Activated naive CD8-positive, alpha-beta T cell treated with anti-CD3 and anti-CD28 coated beads, Interleukin-2, amount 50 U/mL, for 24 hours (primary cell): ENCODE data around the gene CCDC12.
"Not testable (repeated sequence)": the region's sequence is repeated elsewhere in the genome, so short reads cannot be mapped to it uniquely, and the experiment has no call there.

ENCODE experiments used
- ATAC-seq: fragments of 150-1000 bp; cut with Tn5 transposase; one replicate; pipeline ENCODE4 v1.10.0; 2021
- DNase-seq: peaks from one replicate; pipeline ENCODE4 v3.0.0; 2021
- H3K27ac Mint-ChIP-seq: one replicate; pipeline ENCODE4 v1.8.0; 2021; ENCODE audit warnings: mild to moderate bottlenecking, mixed read lengths
- H3K27me3 Mint-ChIP-seq: one replicate; pipeline ENCODE4 v1.8.0; 2021; ENCODE audit warnings: mixed read lengths
- H3K36me3 Mint-ChIP-seq: one replicate; pipeline ENCODE4 v1.8.0; 2021; ENCODE audit warnings: low read depth, mixed read lengths
- H3K4me1 Mint-ChIP-seq: one replicate; pipeline ENCODE4 v1.8.0; 2021; ENCODE audit warnings: mixed read lengths
- H3K4me3 Mint-ChIP-seq: one replicate; pipeline ENCODE4 v1.8.0; 2021; ENCODE audit warnings: mild to moderate bottlenecking, moderate library complexity, mixed read lengths
- H3K9me3 Mint-ChIP-seq: one replicate; pipeline ENCODE4 v1.8.0; 2021; ENCODE audit warnings: mixed read lengths

CCDC12 gene

DNA sequence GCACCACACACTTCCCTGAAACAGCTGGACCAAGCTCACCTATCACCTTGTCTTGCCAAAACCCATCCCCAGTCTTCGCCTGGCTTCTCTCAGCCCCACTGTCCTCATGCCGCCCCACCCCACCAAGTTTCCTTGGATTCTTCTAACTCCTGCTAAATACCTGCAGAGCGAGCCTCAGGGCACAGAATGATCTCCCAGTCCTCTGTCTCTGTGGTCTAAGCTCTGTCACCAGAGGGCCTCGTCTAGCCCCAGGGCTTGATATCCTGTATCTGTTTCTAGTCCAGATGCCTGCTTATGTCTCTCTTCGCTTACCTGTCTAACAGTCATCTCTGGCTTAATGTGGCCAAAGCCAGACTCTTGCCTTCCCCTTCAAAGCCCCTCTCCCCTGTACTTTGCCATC lies 9.7 kb downstream of the CCDC12 start:
- ATAC-seq = peak; percentile 11
- peaks cover 40% of the 10 kb centered on the region for H3K36me3 Mint-ChIP-seq
- H3K4me3 Mint-ChIP-seq = no peak overlapping the region
- H3K27ac Mint-ChIP-seq = peak overlapping the region; percentile 50
- H3K4me1 Mint-ChIP-seq = peaks cover 82% of the 10 kb centered on the region
- DNase-seq = no peak
- H3K9me3 Mint-ChIP-seq = no peaks in the 10 kb centered on the region
- H3K27me3 Mint-ChIP-seq = no peaks in the 10 kb centered on the region

GRCh38 chr3:46965151-46965550 lies 11.4 kb downstream of the CCDC12 start:
- peaks cover 40% of the 10 kb centered on the region for H3K36me3 Mint-ChIP-seq
- peak overlapping the region; percentile 73 for H3K27ac Mint-ChIP-seq
- no peak for DNase-seq
- H3K4me3 Mint-ChIP-seq = no peak overlapping the region
- ATAC-seq = peak; percentile 64
- H3K9me3 Mint-ChIP-seq = no peaks in the 10 kb centered on the region
- peaks cover 82% of the 10 kb centered on the region for H3K4me1 Mint-ChIP-seq
- no peaks in the 10 kb centered on the region for H3K27me3 Mint-ChIP-seq

DNA sequence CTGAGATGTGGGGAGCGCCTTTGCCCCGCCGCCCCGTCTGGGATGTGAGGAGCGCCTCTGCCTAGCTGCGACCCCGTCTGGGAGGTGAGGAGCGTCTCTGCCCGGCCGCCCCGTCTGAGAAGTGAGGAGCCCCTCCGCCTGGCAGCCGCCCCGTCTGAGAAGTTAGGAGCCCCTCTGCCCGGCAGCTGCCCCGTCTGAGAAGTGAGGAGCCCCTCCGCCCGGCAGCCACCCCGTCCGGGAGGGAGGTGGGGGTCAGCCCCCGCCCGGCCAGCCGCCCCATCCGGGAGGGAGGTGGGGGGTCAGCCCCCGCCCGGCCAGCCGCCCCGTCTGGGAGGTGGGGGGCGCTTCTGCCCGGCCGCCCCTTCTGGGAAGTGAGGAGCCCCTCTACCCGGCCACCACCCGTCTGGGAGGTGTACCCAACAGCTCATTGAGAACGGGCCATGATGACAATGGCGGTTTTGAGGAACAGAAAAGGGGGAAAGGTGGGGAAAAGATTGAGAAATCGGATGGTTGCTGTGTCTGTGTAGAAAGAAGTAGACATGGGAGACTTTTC lies 12.4 kb downstream of the CCDC12 start:
- DNase-seq, ATAC-seq, H3K27ac Mint-ChIP-seq, H3K27me3 Mint-ChIP-seq, H3K9me3 Mint-ChIP-seq, H3K4me3 Mint-ChIP-seq: not testable (repeated sequence)
- Mint-ChIP-seq H3K4me1 (peaks cover 82% of the 10 kb centered on the region), H3K36me3 (peaks cover 32% of the 10 kb centered on the region)

GRCh38 chr3:46962990-46963389 lies 13.6 kb downstream of the CCDC12 start:
- peaks cover 37% of the 10 kb centered on the region for H3K36me3 Mint-ChIP-seq
- ATAC-seq = no peak

GRCh38 chr3:46962427-46962826 lies 14.1 kb downstream of the CCDC12 start:
- peaks cover 82% of the 10 kb centered on the region for H3K4me1 Mint-ChIP-seq
- peaks cover 39% of the 10 kb centered on the region for H3K36me3 Mint-ChIP-seq
- peak overlapping the region; percentile 7 for H3K27ac Mint-ChIP-seq
- ATAC-seq (no peak), DNase-seq (no peak)
- H3K27me3 Mint-ChIP-seq = no peaks in the 10 kb centered on the region
- no peak overlapping the region for H3K4me3 Mint-ChIP-seq
- H3K9me3 Mint-ChIP-seq = no peaks in the 10 kb centered on the region

More at GRCh38 chr3:46962990-46963389, 13.6 kb downstream of the CCDC12 start:
- Mint-ChIP-seq H3K4me1 (peaks cover 82% of the 10 kb centered on the region), H3K27ac (peak overlapping the region; percentile 7), H3K9me3 (no peaks in the 10 kb centered on the region), H3K27me3 (no peaks in the 10 kb centered on the region), H3K4me3 (no peak overlapping the region)
- no peak for DNase-seq

GRCh38 chr3:46960835-46961234 lies 15.7 kb downstream of the CCDC12 start:
- Mint-ChIP-seq H3K27ac (peak overlapping the region; percentile 97), H3K4me3 (no peak overlapping the region), H3K4me1 (peaks cover 82% of the 10 kb centered on the region), H3K9me3 (no peaks in the 10 kb centered on the region), H3K27me3 (no peaks in the 10 kb centered on the region), H3K36me3 (peaks cover 32% of the 10 kb centered on the region)
- ATAC-seq (no peak), DNase-seq (no peak)

DNA sequence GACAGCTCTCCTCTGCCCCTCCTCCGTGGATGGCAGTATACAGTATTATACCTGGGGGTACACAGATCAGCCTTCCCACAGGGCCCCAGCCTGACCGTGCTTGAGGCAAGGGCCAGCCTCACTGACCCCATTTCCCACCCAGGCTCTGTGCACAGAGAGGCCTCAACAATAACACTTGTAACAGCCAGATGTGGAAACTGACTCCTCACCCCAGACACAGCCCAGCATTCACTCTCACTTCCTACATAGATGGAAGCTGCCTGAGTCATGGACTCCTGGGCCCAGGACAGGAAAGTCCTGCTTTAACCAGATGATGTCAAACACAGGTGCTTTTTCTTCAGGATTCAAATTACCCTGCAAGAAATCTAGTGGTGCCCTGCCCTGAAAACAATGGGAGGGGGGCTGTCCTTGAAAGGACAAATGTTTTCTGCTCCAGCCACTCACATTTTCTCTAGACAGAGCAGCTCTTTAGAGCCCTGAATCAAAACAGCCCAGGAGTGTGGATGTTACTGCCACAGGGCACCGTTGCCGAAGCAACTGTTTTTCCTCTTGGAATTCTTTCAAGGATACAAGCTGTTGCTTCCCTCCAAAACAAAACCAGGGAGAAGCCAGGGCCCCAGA lies 16.4 kb downstream of the CCDC12 start:
- H3K27ac Mint-ChIP-seq = peak overlapping the region; percentile 97
- peaks cover 82% of the 10 kb centered on the region for H3K4me1 Mint-ChIP-seq
- no peaks in the 10 kb centered on the region for H3K9me3 Mint-ChIP-seq
- DNase-seq (no peak), ATAC-seq (peak; percentile 14)
- H3K4me3 Mint-ChIP-seq = peak overlapping the region; percentile 60
- no peaks in the 10 kb centered on the region for H3K27me3 Mint-ChIP-seq
- peaks cover 31% of the 10 kb centered on the region for H3K36me3 Mint-ChIP-seq

DNA sequence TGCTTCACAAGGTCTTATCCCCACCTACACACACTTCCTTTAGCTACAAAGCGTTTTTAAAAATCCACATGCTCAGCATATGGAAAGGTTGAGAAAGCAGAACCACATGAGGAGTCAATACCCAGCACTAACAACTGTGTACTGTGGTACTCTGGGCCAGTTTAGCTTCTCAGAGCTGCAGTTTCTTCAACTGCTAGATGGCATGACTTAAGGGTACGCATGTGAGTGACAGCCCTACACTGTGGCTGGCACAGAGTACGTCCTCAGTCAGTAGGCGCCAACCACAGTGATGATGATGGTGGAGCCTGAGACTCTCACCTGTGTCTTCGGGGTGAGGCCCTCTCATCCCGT lies 17.4 kb downstream of the CCDC12 start:
- Mint-ChIP-seq H3K36me3 (peaks cover 36% of the 10 kb centered on the region), H3K4me3 (peak overlapping the region; percentile 60), H3K4me1 (peaks cover 89% of the 10 kb centered on the region), H3K27me3 (no peaks in the 10 kb centered on the region), H3K27ac (peak overlapping the region; percentile 97), H3K9me3 (no peaks in the 10 kb centered on the region)
- DNase-seq (peak; percentile 60), ATAC-seq (peak; percentile 97)

- Mint-ChIP-seq H3K27me3 (no peaks in the 10 kb centered on the region), H3K4me3 (peak overlapping the region; percentile 60), H3K9me3 (no peaks in the 10 kb centered on the region), H3K4me1 (peaks cover 94% of the 10 kb centered on the region), H3K27ac (peak overlapping the region; percentile 97), H3K36me3 (peaks cover 36% of the 10 kb centered on the region)
- ATAC-seq = no peak
- no peak for DNase-seq
These were observed 17.9 kb downstream of the CCDC12 start for GRCh38 chr3:46958467-46959160.

DNA sequence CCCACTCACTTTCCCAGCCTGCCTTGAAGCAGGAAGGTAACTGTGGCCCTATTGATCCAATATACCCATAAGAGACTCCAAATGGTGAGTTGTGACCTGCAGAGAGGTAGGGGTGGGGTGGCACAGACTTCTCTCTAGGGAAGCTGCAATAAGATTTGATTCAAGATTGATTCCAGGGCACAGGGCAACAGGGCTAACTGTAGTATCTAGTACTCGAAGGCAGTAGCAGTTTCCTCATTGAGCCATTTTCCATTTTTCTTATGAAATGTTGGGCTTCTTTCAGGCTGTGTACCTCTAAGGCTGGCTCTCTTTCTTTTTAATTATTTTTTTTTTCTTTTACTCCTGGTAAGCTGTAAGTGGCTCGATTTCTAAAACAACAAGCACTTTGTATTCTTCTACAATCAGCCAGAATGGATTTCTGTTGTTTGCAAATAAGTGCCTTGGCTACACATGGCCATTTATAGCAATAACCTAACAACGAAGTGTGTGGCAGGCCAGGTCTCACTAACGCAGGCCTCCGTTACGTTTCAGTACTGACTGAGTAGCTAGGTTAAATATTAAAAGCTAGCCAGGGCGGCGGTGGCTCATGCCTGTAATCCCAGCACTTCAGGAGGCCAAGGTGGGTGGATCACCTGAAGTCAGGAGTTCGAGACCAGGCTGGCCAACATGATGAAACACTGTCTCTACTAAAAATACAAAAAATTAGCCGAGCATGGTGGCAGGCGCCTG lies 19.3 kb downstream of the CCDC12 start:
- Mint-ChIP-seq H3K36me3 (peaks cover 24% of the 10 kb centered on the region), H3K27me3 (no peaks in the 10 kb centered on the region), H3K4me3 (no peak overlapping the region), H3K4me1 (peaks cover 99% of the 10 kb centered on the region), H3K27ac (peak overlapping the region; percentile 87), H3K9me3 (no peaks in the 10 kb centered on the region)
- DNase-seq (no peak), ATAC-seq (no peak)

GRCh38 chr3:46955801-46956259 lies 20.7 kb downstream of the CCDC12 start:
- Mint-ChIP-seq H3K27ac (peak overlapping the region; percentile 87), H3K4me1 (peaks cover 95% of the 10 kb centered on the region), H3K9me3 (no peaks in the 10 kb centered on the region), H3K27me3 (no peaks in the 10 kb centered on the region), H3K4me3 (peak overlapping the region; percentile 59), H3K36me3 (peaks cover 21% of the 10 kb centered on the region)
- ATAC-seq (peak; percentile 5), DNase-seq (no peak)

- Mint-ChIP-seq H3K9me3 (no peaks in the 10 kb centered on the region), H3K27ac (peak overlapping the region; percentile 87), H3K4me3 (peak overlapping the region; percentile 59), H3K4me1 (peaks cover 94% of the 10 kb centered on the region), H3K27me3 (no peaks in the 10 kb centered on the region), H3K36me3 (peaks cover 18% of the 10 kb centered on the region)
- DNase-seq (no peak), ATAC-seq (no peak)
These were observed 21.4 kb downstream of the CCDC12 start for GRCh38 chr3:46955157-46955556.

- peak overlapping the region; percentile 69 for H3K4me3 Mint-ChIP-seq
- ATAC-seq (peak; percentile 4), DNase-seq (no peak)
- peak overlapping the region; percentile 87 for H3K27ac Mint-ChIP-seq
- no peaks in the 10 kb centered on the region for H3K9me3 Mint-ChIP-seq
- no peaks in the 10 kb centered on the region for H3K27me3 Mint-ChIP-seq
- H3K36me3 Mint-ChIP-seq = peaks cover 18% of the 10 kb centered on the region
- H3K4me1 Mint-ChIP-seq = peaks cover 94% of the 10 kb centered on the region
These were observed 22.4 kb downstream of the CCDC12 start for GRCh38 chr3:46954178-46954577.

- peaks cover 94% of the 10 kb centered on the region for H3K4me1 Mint-ChIP-seq
- peaks cover 15% of the 10 kb centered on the region for H3K36me3 Mint-ChIP-seq
- peak overlapping the region; percentile 69 for H3K4me3 Mint-ChIP-seq
- ATAC-seq (peak; percentile 53), DNase-seq (no peak)
- peak overlapping the region; percentile 87 for H3K27ac Mint-ChIP-seq
- H3K27me3 Mint-ChIP-seq = no peaks in the 10 kb centered on the region
- H3K9me3 Mint-ChIP-seq = no peaks in the 10 kb centered on the region
These were observed 23.1 kb downstream of the CCDC12 start for GRCh38 chr3:46953234-46954010.
